HS-5 (cell line): ENCODE measurements around the gene TSLP.

Source experiments
- DNase-seq: peaks from one replicate; pipeline ENCODE4 v3.0.0-alpha.2; 2012; ENCODE audit warnings: low read depth

Gene TSLP

DNA sequence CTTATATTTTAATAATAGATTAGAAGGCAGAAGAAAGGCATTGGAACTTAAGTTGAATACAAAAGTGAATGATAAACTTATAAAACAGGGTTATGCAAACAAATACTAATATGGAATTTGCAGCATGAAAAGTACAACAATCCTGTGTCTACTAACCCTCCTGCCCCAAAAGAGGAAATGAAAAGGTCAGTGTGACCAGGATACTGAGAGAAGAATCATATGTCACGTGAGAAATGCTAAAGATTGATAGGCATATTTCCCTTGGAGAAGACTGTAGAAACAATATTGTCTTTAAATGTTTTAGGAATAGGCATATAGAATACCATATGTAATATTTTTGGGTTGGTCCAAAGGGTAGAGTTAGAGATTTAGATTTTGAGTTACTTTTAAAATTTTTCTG lies 24.5 kb downstream of the TSLP start:
- no peak for DNase-seq

DNA sequence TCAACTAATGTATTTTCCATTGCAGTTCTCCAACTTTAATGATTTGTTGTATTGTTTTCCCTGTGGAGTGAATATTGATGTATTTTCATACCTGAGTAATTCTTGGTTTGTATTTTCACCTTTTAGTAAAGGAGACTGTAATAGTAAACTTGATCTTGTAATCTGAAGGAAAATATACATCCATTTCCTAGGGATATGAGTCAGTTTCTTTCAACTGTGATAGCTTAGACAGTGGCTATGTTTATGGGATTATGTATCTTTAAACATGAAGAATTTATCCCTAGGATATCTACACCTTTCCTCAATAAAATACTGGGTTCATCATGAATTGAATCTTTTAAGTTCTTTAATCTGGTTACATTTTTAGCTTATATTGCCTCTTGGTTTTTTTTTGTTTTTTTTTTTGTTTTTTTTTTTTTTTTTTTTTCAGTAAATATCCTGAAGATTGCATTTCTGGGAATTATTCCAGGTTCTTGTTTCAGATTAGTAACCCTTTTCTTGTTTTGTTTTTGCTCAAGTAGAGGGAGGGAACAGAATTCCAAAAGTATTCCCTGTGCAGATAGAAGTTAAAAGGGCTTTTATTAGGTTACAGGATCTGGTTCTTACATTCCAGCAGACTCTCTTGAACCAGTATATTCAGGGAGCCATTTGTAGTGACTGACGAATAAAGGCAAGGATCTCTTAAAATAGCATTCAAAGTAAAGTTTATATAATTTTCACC lies 27.7 kb downstream of the TSLP start:
- DNase-seq = no peak

DNA sequence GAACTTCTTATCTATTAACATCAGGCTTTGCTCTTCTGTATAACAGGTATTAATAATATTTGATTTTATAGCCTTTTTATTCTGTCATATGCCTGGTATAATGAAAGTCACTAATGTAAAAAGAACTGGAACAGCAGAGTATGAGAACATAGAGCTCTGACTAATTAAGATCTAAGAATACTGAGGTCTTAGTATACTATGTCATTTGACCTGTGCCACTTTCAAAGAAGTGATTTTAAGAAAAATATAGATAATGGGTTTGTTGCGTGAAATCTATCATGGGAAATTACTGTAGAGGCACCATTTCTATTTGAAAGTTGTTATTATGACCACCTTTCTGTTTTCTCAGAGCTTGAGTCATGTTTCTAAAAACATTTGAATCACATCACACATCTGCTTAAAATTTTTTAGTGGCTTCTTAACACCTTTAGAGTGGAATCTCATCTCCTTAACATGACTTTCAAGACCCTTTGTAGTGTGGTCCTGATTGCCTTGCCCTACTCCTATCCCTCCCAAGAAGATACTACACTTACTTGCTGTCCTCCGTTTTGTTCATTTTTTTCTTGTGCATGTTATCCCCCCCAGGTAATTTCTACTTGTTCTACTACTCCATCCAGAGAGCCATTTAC lies 34.9 kb downstream of the TSLP start:
- DNase-seq = no peak

DNA sequence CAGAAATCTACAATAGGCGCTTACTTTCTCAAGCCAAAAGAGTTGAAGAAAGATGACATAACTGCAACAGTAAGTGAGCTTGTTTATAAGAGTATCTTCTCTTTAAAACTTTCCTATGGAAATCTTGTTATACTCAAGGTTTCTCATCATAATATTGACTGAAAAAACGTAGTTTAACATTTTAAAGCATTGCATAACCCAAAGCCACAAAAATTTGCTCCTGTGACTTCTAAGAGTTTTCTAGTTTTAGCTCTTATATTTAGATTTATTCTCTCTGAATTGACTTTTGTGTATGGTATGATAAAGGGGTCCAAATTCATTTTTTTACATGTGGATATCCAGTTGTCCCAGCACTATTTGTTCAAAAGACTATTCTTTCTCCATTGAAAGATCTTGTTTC lies 35.9 kb downstream of the TSLP start:
- no peak for DNase-seq

DNA sequence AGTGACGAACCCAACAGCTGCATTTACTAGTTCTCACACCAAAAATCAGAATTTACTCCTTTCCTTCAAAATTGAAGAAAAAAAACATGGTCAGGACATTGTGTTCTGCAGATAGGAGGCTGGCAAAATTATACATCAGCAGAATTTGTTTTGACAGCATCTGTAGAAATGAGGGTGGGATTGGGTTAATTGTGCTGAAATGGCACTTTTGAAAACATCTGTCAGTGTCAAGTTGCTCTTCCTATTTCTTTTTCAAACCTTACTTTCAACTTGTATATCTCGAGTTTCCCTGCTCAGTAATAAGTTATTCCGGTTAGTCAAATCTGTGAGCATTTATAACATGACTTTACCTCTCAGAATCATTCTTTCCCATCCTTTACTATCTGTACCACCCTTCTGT lies 40.4 kb downstream of the TSLP start:
- DNase-seq = no peak

DNA sequence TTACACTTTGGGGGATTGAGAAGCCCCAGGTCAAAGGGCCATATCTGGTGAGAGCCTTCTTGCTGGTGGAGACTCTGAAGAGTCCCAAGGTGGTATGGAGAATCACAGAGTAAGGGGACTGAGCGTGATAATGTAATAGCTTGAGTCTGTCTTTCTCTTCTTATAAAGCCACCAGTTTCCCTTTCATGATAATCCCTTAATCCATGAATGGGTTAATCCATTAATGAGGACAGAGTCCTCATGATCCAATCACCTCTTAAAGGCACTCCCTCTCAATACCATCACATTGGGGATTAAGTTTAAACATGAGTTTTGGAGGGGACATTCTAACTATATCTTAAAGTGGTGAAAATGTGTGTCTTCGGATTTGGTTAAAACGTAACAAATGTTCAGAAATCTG lies 42.2 kb downstream of the TSLP start:
- no peak for DNase-seq

DNA sequence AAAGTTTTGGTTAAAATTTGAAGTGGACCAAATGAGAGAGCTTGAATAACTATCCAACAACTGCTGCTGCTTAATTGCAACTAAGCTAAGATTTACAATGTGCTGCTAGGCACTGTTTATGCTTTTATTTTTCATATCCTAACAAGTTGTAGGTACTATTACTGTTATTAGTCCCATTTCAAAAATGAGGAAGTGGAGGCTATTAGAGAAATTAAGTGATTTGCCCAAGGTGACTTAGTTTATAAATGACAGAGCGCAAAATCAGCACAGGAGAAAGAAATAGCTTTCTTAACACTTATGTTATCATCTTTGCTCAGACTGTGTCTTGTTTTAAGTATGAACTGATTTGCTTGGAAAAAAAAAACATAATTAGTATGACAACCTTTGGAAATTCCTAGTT lies 43.7 kb downstream of the TSLP start:
- DNase-seq = no peak

DNA sequence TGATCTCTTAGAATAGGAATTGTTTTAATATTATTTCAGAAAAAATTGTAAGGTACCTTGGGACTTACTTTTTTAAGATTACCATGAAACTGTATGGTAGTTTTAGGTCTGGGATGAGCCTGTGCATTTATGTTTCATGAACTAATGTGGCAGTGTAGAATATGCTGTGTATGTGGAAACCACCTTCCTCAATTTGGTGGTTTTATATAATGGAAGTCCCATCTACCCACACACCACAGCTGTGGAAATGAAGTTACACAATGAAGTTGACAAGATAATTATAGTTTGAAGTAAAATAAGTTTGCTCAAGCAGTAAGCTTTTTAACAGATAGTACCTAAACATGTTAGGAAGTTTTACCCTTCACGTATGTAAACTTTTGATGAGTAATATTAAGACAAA lies 45.0 kb downstream of the TSLP start:
- no peak for DNase-seq

DNA sequence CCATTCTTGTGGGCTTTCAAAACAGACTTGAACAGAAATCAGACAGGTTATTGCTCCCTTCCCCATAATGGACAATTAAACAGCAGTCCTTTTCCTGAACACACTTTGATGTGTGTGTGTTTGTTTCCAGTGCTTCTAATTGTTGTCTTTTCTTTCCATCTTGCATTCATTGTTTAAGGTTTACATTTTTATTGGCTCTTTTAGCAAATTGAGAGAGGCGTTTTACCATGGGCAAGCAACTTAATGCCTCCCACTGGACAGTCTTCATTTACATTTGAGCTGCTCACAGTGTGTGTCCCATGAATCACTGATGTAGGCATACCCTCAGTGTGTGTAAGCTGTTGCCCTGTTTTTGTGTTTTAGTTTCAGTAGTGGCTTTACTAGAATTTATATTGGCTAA lies 45.6 kb downstream of the TSLP start:
- no peak for DNase-seq

DNA sequence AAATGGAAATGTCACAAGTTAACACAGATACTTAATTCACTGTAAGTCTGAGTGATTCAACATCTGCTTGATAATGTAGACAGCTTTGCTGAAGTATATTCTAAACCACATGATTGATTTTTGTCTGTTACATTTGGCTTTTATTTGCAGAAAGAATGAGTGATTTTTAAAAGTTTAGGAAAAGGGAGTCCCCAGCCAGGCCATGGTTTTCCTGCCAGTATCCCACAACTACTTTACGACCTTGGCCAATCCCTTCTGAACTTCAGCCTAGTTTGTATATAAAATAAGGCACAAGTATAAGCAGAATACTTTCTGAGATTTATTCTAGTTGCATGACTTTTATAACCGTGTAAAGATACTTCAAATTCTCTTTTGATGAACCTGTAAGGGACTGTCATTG lies 47.7 kb downstream of the TSLP start:
- no peak for DNase-seq

DNA sequence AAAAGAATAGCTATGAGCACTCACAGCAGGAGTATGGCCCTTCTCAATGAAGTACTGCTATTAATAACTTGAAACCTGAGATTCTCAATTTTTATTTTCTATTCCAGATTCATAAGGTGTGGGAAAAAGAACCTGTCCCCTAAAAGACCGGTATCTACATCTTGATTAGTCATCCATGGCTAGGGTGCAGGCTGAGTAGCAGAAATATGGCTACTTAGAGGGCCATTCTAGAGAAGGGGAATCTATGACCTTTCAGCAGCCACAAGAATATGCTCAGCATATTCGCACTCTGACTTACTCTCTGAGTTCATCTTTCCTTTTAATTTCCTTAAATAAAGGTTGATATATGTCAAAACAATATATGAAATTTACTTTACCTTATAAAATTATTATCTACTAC lies 48.3 kb downstream of the TSLP start:
- DNase-seq = no peak

DNA sequence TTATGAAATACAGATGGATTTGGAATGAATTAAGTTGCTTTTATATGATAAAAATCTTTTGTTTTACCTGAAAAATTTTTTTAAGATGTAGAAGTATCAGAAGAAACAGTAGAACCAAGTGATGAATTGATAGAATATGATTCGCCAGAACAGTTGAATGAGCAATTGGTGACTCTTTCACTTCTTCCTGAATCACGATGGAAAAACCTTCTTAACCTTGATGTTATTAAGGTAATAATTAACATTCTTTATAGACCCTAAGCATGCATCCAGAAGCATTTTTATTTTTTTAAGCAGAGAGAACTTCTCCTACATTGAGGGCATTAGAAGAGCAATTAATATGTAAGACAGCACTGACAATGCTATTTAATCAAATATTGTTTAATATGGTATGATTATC lies 49.4 kb downstream of the TSLP start:
- no peak for DNase-seq

DNA sequence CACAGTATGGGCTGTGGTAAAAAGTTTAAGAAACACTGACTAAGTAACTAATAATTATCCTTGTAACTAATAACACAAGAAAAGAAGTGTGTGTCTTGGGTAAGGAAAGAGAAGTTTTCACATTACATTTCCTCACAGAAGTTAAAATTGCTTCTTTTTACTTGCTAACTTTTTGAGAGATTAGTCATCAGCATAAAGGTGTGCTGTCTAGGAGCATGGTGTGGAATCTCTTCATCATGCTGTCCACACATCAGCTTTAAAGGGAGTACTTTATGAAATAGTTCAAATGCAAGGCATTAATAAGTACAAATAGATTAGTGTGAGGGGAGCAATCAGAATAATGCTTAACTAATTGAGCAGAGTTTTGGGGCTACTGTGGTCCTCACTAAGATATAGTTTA lies 50.4 kb downstream of the TSLP start:
- no peak for DNase-seq

DNA sequence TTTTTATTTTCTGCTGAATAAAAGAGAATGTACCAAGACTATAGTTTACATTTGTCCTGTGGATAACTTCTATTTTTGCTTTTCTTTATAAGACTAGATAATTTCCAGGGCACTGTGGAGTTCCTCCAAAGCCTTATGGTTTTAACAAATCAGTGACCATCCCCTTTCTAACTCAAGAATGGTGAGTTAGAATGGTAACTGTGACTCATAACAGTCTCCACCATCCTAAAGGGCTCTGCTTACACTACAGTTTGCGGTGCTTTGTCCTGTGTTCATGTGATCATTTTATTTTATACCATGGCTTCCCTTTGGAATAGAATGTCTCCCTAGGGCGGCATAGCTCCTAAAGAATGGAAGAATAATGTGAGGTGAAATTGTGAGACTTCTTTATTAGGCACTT lies 50.9 kb downstream of the TSLP start:
- DNase-seq = no peak

DNA sequence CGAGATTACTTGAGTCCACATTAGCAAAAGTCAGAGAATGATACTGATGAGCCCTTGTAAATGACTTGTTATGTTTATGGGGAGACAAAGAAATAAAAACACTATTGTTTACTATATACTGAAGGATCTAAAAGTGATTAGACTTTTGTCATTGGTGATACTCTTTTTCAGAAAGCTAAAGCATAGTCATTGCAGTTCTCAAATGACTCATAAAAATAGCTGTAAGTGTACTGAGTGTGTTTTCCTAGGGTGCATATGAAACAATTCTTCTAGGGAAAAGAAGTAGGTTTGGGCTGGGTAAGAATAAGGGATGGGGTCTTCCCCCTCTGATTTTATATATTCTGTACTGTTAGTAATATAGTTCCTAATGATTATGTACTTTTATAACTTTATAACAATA lies 53.3 kb downstream of the TSLP start:
- DNase-seq = no peak

DNA sequence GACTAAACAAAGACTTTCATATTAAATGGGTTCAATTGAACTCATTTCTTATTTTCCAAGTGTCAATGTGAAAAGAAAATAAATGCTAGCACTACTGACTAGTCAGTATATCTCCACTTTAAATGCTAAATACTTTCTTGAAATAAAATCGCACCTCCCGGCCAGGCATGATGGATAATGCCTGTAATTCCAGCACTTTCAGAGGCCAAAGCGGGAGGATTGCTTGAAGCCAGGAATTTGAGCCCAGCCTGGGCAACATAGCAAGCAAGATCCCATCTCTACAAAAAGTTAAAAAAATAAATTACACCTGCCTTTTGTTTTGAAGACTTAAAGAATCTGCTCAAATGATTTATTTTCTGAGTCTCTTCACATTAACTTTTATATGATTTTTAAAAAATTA lies 55.4 kb downstream of the TSLP start:
- no peak for DNase-seq
